ENCODE measurements around the gene DHRS3.
"Not testable (repeated sequence)": the region's sequence is repeated elsewhere in the genome, so short reads cannot be mapped to it uniquely, and the experiment has no call there.

DHRS3 gene

GRCh38 chr1:12541274-12542137, 76.5 kb downstream of the DHRS3 start:
- in situ Hi-C loops (cut with MboI; ENCODE audit: low sequenced_read_pairs) = no loop called here

GRCh38 chr1:12540580-12541273, 77.3 kb downstream of the DHRS3 start:
- in situ Hi-C loops (cut with MboI; ENCODE audit: low sequenced_read_pairs) = no loop called here

GRCh38 chr1:12539705-12540579, 78.1 kb downstream of the DHRS3 start:
- in situ Hi-C loops (cut with MboI; ENCODE audit: low sequenced_read_pairs) = no loop called here

GRCh38 chr1:12539320-12539704, 78.7 kb downstream of the DHRS3 start:
- in situ Hi-C loops (cut with MboI; ENCODE audit: low sequenced_read_pairs) = no loop called here

GRCh38 chr1:12538536-12538935, 79.5 kb downstream of the DHRS3 start:
- in situ Hi-C loops (cut with MboI; ENCODE audit: low sequenced_read_pairs) = not testable (repeated sequence)

- in situ Hi-C loops (cut with MboI; ENCODE audit: low sequenced_read_pairs) = no loop called here
These were observed 80.0 kb downstream of the DHRS3 start for GRCh38 chr1:12537906-12538461.

GRCh38 chr1:12537294-12537693, 80.7 kb downstream of the DHRS3 start:
- in situ Hi-C loops (cut with MboI; ENCODE audit: low sequenced_read_pairs) = no loop called here

- in situ Hi-C loops (cut with MboI; ENCODE audit: low sequenced_read_pairs) = no loop called here
These were observed 81.9 kb downstream of the DHRS3 start for GRCh38 chr1:12536023-12536639.

GRCh38 chr1:12532405-12533315, 85.3 kb downstream of the DHRS3 start:
- in situ Hi-C loops (cut with MboI; ENCODE audit: low sequenced_read_pairs) = no loop called here

GRCh38 chr1:12531179-12531499, 86.9 kb downstream of the DHRS3 start:
- in situ Hi-C loops (cut with MboI; ENCODE audit: low sequenced_read_pairs) = no loop called here

GRCh38 chr1:12530462-12531178, 87.4 kb downstream of the DHRS3 start:
- in situ Hi-C loops (cut with MboI; ENCODE audit: low sequenced_read_pairs) = no loop called here

GRCh38 chr1:12529640-12530174, 88.3 kb downstream of the DHRS3 start:
- in situ Hi-C loops (cut with MboI; ENCODE audit: low sequenced_read_pairs) = no loop called here

GRCh38 chr1:12528021-12528852, 89.8 kb downstream of the DHRS3 start:
- in situ Hi-C loops (cut with MboI; ENCODE audit: low sequenced_read_pairs) = no loop called here

- in situ Hi-C loops (cut with MboI; ENCODE audit: low sequenced_read_pairs) = no loop called here
These were observed 90.4 kb downstream of the DHRS3 start for GRCh38 chr1:12527564-12527963.

GRCh38 chr1:12525311-12526181, 92.5 kb downstream of the DHRS3 start:
- in situ Hi-C loops (cut with MboI; ENCODE audit: low sequenced_read_pairs) = no loop called here

- in situ Hi-C loops (cut with MboI; ENCODE audit: low sequenced_read_pairs) = no loop called here
These were observed 93.7 kb downstream of the DHRS3 start for GRCh38 chr1:12524266-12524665.

- in situ Hi-C loops (cut with MboI; ENCODE audit: low sequenced_read_pairs) = not testable (repeated sequence)
These were observed 95.2 kb downstream of the DHRS3 start for GRCh38 chr1:12522780-12523179.
